Type B pancreatic cell (in vitro differentiated cells): ENCODE data around the gene FIG4. TPM values are rescaled to one million over a fixed set of nuclear protein-coding genes. Genes with fewer than 3 reads are reported as not detected.

Experiments used
- DNase-seq: peaks from one replicate; pipeline ENCODE4 v3.0.0; 2021; ENCODE audit warnings: mixed read lengths; ENCODE audit not compliant: unreplicated experiment; ENCODE audit errors: extremely low spot score
- H3K27ac Mint-ChIP-seq: 2 replicates; pipeline ENCODE4 v1.8.0; 2021; ENCODE audit warnings: mild to moderate bottlenecking, mixed read lengths
- H3K27me3 Mint-ChIP-seq: 2 replicates; pipeline ENCODE4 v1.8.0; 2021; ENCODE audit warnings: mixed read lengths
- H3K36me3 Mint-ChIP-seq: 2 replicates; pipeline ENCODE4 v1.8.0; 2021; ENCODE audit warnings: mixed read lengths
- H3K4me1 Mint-ChIP-seq: one replicate; pipeline ENCODE4 v1.8.0; 2021; ENCODE audit warnings: mixed read lengths; ENCODE audit not compliant: unreplicated experiment
- H3K4me3 Mint-ChIP-seq: 2 replicates; pipeline ENCODE4 v1.8.0; 2021; ENCODE audit warnings: mild to moderate bottlenecking, mixed read lengths
- H3K9me3 Mint-ChIP-seq: 2 replicates; pipeline ENCODE4 v1.8.0; 2021; ENCODE audit warnings: mixed read lengths
- CTCF ChIP-seq: fragments of 200-600 bp; sonication (generic); conservative IDR thresholded peaks from 2 replicates; pipeline ENCODE4 v1.5.0; 2021; ENCODE audit warnings: antibody characterized with exemption, mild to moderate bottlenecking
- total RNA-seq: library from RNA; stranded (reverse); gene quantifications from 2 replicates; pipeline ENCODE4 v1.2.1, GENCODE V29; 2021; ENCODE audit warnings: low replicate concordance

FIG4 gene
- total RNA-seq, 1 donor from 2014 or later = 15.4 TPM

DNA sequence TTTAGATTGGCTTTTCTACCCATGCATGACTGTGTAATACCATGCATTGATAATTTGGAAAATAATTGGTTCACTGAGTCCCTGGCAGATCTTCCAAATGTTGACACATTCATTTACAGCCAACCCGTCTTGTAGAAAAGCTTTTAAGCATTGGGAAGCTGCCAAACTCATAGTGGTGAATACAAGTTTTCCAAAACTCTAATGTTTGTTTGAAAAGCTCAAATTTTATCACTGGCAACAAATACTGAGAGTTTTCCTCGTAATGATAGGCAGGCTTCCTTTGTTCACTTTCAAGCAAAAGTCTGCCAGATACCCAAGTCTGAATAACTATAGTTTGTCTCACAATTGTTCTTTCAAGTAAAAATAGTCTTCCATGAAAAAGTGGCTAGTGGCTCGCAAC is 143.0 kb downstream of the FIG4 start:
- no peak overlapping the region for H3K27ac Mint-ChIP-seq
- H3K36me3 Mint-ChIP-seq = peaks cover 9% of the 10 kb centered on the region
- no peak overlapping the region for H3K4me3 Mint-ChIP-seq
- no peak for TF ChIP-seq CTCF
- H3K9me3 Mint-ChIP-seq = no peaks in the 10 kb centered on the region
- H3K27me3 Mint-ChIP-seq = no peaks in the 10 kb centered on the region
- H3K4me1 Mint-ChIP-seq = no peaks in the 10 kb centered on the region
- DNase-seq = no peak

- TF ChIP-seq CTCF = no peak
- DNase-seq = no peak
- Mint-ChIP-seq H3K4me1 (no peaks in the 10 kb centered on the region), H3K9me3 (no peaks in the 10 kb centered on the region), H3K36me3 (peaks cover 9% of the 10 kb centered on the region), H3K27me3 (no peaks in the 10 kb centered on the region), H3K27ac (no peak overlapping the region), H3K4me3 (no peak overlapping the region)
Observed at GRCh38 chr6:109834595-109835437, 143.7 kb downstream of the FIG4 start.

DNA sequence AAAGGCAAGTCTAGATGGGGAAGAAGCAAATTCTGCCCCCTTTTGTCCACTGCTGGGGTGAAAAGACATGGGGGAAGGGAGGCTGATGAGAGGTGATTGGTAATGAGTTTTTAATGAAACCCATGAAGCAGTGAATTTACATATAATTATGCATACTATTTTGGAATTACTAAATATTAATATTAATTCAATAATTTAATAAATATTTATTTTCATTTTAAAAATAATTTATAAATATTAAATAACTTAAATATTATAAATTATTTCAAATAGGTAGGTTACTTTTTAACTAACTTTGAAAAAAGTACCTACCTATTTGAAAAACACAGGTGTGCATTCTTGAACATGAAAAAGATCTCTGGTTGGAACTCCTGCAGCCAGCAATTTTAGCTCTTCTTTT is 148.9 kb downstream of the FIG4 start:
- H3K4me3 Mint-ChIP-seq = no peak overlapping the region
- no peaks in the 10 kb centered on the region for H3K4me1 Mint-ChIP-seq
- H3K36me3 Mint-ChIP-seq = no peaks in the 10 kb centered on the region
- no peak overlapping the region for H3K27ac Mint-ChIP-seq
- no peak for TF ChIP-seq CTCF
- no peak for DNase-seq
- no peaks in the 10 kb centered on the region for H3K9me3 Mint-ChIP-seq
- H3K27me3 Mint-ChIP-seq = no peaks in the 10 kb centered on the region

DNA sequence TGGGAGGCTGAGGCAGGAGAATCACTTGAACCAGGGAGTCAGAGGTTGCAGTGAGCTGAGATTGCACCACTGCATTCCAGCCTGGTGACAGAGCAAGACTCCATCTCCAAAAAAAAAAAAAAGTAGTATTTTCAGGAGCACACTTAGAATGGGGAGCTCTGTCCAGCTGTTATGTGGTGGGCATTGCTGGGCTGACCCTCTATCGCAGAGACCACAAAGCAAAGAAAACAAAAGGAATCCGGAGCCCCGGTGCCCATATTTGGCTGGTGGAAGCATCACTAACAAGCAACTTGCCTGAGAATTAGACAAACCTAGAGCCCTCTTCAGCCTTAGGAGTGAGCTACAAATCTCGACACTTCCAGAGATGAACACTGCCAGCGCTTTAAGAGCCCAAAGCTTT is 149.7 kb downstream of the FIG4 start:
- TF ChIP-seq CTCF = no peak
- no peaks in the 10 kb centered on the region for H3K36me3 Mint-ChIP-seq

DNA sequence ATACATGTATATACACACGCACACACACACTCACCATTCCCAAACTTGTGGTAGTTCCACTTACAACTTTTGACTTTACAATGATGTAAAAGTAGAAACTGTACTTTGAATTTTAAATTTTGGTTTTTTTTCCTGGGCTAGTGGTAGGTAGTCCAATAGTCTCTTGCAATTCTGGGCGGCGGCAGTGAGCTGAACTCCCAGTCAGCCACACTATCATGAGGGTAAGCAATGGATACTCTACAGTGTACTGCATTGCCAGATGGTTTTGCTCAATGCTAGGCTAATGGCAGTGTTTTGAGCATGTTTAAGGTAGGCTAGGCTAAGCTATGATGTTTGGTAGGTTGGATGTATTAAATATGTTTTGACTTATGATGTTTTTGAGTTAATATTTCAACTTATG is 150.8 kb downstream of the FIG4 start:
- Mint-ChIP-seq H3K9me3 (no peaks in the 10 kb centered on the region), H3K4me1 (no peaks in the 10 kb centered on the region), H3K27ac (no peak overlapping the region), H3K36me3 (no peaks in the 10 kb centered on the region), H3K4me3 (no peak overlapping the region), H3K27me3 (no peaks in the 10 kb centered on the region)
- DNase-seq = no peak
- no peak for TF ChIP-seq CTCF

More for the DNA sequence above, 149.7 kb downstream of the FIG4 start:
- Mint-ChIP-seq H3K9me3 (no peaks in the 10 kb centered on the region), H3K4me1 (no peaks in the 10 kb centered on the region), H3K4me3 (no peak overlapping the region), H3K27me3 (no peaks in the 10 kb centered on the region), H3K27ac (no peak overlapping the region)
- no peak for DNase-seq
